ENCODE results near the gene MTCL1.
A peak's percentile ranks its signal among the peaks of the same experiment; 100 is the strongest.

Gene MTCL1

GRCh38 chr18:8705238-8705960 lies at the start of gene MTCL1:
Gene MTCL1 (plus strand): TSS chr18:8705556. CDS start chr18:8705661, 105 bp downstream.
- peak; percentile 86 for DNase-seq (ENCODE audit: low spot score)
- TF ChIP-seq CTCF (IDR thresholded peaks at IDR 0.05; ENCODE audit: extremely low read depth, missing control alignments) = no peak

GRCh38 chr18:8656232-8656631 lies 49.1 kb upstream of the MTCL1 start:
- DNase-seq (ENCODE audit: low spot score) = no peak
- no peak for TF ChIP-seq CTCF (IDR thresholded peaks at IDR 0.05; ENCODE audit: extremely low read depth, missing control alignments)

GRCh38 chr18:8657050-8657820 lies 48.1 kb upstream of the MTCL1 start:
- DNase-seq (ENCODE audit: low spot score) = no peak
- TF ChIP-seq CTCF (IDR thresholded peaks at IDR 0.05; ENCODE audit: extremely low read depth, missing control alignments) = no peak

GRCh38 chr18:8657873-8658470 lies 47.4 kb upstream of the MTCL1 start:
- no peak for DNase-seq (ENCODE audit: low spot score)
- no peak for TF ChIP-seq CTCF (IDR thresholded peaks at IDR 0.05; ENCODE audit: extremely low read depth, missing control alignments)

GRCh38 chr18:8658858-8659485 lies 46.4 kb upstream of the MTCL1 start:
- no peak for TF ChIP-seq CTCF (IDR thresholded peaks at IDR 0.05; ENCODE audit: extremely low read depth, missing control alignments)
- DNase-seq (ENCODE audit: low spot score) = no peak

GRCh38 chr18:8659609-8660242 lies 45.6 kb upstream of the MTCL1 start:
- TF ChIP-seq CTCF (IDR thresholded peaks at IDR 0.05; ENCODE audit: extremely low read depth, missing control alignments) = no peak
- no peak for DNase-seq (ENCODE audit: low spot score)
